Upper lobe of left lung (tissue), 6 donors: Measurements from ENCODE around the gene MPG. TPM values are rescaled to one million over a fixed set of nuclear protein-coding genes. Genes with fewer than 3 reads are reported as not detected.
A peak's percentile ranks its signal among the peaks of the same experiment; 100 is the strongest.

Experiments
- ATAC-seq, 2 donors: fragments of 200-7000 bp; cut with Tn5 transposase; one replicate each; pipeline ENCODE4 v1.9.1; 2022; ENCODE audit warnings: mild to moderate bottlenecking in 2 of 2, moderate library complexity in 2 of 2; ENCODE audit not compliant: low FRiP score in 2 of 2
- DNase-seq, 2 donors: peaks; one replicate each; pipeline ENCODE4 v3.0.0-alpha.2; 2019 to 2020
- H3K27ac ChIP-seq, 4 donors: fragments of 200-600 bp; sonication (generic); one replicate each; pipeline ENCODE4 v1.5.1; 2016 to 2019
- H3K27me3 ChIP-seq, 4 donors: fragments of 200-600 bp; sonication (generic); one replicate each; pipeline ENCODE4 v1.5.1; 2017 to 2019
- H3K36me3 ChIP-seq, 4 donors: fragments of 200-600 bp; sonication (generic); one replicate each; pipeline ENCODE4 v1.5.1; 2016 to 2019
- H3K4me1 ChIP-seq, 4 donors: fragments of 200-600 bp; sonication (generic); one replicate each; pipeline ENCODE4 v1.5.1; 2018 to 2019
- H3K4me3 ChIP-seq, 4 donors: fragments of 200-600 bp; sonication (generic); one replicate each; pipeline ENCODE4 v1.5.1; 2017 to 2019; ENCODE audit warnings: mild to moderate bottlenecking in 2 of 4, moderate library complexity in 1 of 4
- H3K9me3 ChIP-seq, 4 donors: fragments of 200-600 bp; sonication (generic); one replicate each; pipeline ENCODE4 v1.5.1; 2018 to 2019
- EP300 ChIP-seq, 4 donors: sonication (generic); formaldehyde crosslinking; IDR thresholded peaks; one replicate each; pipeline ENCODE4 v1.5.1; 2017; ENCODE audit warnings: antibody characterized with exemption in 4 of 4, control low read depth in 2 of 4
- POLR2A ChIP-seq, 4 donors: fragments of 450-650 bp; IDR thresholded peaks; one replicate each; pipeline ENCODE4 v1.5.1; 2016 to 2017; ENCODE audit warnings: antibody characterized with exemption in 4 of 4, mild to moderate bottlenecking in 2 of 4
- POLR2AphosphoS5 ChIP-seq, 2 donors: sonication (generic); formaldehyde crosslinking; IDR thresholded peaks; one replicate each; pipeline ENCODE4 v1.5.1; 2017; ENCODE audit warnings: antibody characterized with exemption in 2 of 2
- WGBS, 2 donors: methylation state at CpG; one replicate each; pipeline ENCODE4 v1.1.5; 2017 to 2018; 5-methylcytosine and 5-hydroxymethylcytosine counted together
- total RNA-seq, 6 donors: library from RNA; depleted of rRNA in 4 of 6; stranded (reverse); fragments of >200 nt in 4 of 6; gene quantifications; one replicate each; pipeline versions ENCODE4 v1.1.0 to v1.2.1, GENCODE V29; 2016 to 2021
- TF ChIP-seq, protein P1 (sequence below), 6 experiments: fragments of 450-650 bp in 4 of 6; fragments of 200-600 bp in 2 of 6; sonication (generic) in 2 of 6; IDR thresholded peaks; one replicate each; pipeline ENCODE4 v1.5.1; 2016 to 2019; ENCODE audit warnings: antibody characterized with exemption in 6 of 6
- donor health status: DM: no; HTN: no; CAD: no; lungs with moderate emphysema.
- donor health status: DM: no; HTN: yes; CAD: no; lungs with severe emphysema.

The MPG gene
- total RNA-seq, 6 donors from 2014 or later: 52.6 to 99.0 (median 71.7) TPM

DNA sequence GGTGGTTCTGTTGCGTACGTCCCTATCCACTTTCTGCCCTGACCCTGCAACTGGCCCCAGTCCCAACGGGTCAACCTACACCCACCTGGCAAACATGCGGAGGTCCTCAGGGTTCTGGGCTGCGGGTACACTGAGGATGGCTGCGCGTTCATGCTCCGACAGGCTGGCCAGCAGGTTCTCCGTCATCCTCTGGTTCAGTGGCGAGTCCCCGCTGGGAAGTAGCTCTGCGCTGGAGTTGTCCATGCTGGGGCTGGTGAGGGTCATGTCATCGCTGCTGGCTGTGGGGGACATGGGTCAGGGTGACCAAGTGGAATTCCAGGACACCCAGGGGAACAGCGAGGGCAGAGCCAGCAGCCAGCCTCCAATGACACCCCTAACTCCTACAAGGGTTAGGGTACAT, 10.6 kb downstream of the MPG start:
- Histone ChIP-seq H3K27ac (no peak overlapping the region), H3K36me3 (peaks cover 0 to 64% (median 43%) of the 10 kb centered on the region in 4 donors), H3K9me3 (no peaks in the 10 kb centered on the region), H3K27me3 (no peaks in the 10 kb centered on the region), H3K4me3 (no peak overlapping the region), H3K4me1 (peaks cover 24 to 31% (median 27%) of the 10 kb centered on the region in 4 donors)
- TF ChIP-seq, protein P1, sequence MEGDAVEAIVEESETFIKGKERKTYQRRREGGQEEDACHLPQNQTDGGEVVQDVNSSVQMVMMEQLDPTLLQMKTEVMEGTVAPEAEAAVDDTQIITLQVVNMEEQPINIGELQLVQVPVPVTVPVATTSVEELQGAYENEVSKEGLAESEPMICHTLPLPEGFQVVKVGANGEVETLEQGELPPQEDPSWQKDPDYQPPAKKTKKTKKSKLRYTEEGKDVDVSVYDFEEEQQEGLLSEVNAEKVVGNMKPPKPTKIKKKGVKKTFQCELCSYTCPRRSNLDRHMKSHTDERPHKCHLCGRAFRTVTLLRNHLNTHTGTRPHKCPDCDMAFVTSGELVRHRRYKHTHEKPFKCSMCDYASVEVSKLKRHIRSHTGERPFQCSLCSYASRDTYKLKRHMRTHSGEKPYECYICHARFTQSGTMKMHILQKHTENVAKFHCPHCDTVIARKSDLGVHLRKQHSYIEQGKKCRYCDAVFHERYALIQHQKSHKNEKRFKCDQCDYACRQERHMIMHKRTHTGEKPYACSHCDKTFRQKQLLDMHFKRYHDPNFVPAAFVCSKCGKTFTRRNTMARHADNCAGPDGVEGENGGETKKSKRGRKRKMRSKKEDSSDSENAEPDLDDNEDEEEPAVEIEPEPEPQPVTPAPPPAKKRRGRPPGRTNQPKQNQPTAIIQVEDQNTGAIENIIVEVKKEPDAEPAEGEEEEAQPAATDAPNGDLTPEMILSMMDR (IDR thresholded peaks at IDR 0.05): no peak
- no peak for TF ChIP-seq POLR2AphosphoS5 (IDR thresholded peaks at IDR 0.05)
- TF ChIP-seq POLR2A (IDR thresholded peaks at IDR 0.05): no peak
- DNase-seq: peak in 1 of 2 donors; percentile 45
- 94 to 100% methylated on average over 2 to 14 of the region's 14 CpGs for WGBS, 2 donors
- ATAC-seq: no peak

DNA sequence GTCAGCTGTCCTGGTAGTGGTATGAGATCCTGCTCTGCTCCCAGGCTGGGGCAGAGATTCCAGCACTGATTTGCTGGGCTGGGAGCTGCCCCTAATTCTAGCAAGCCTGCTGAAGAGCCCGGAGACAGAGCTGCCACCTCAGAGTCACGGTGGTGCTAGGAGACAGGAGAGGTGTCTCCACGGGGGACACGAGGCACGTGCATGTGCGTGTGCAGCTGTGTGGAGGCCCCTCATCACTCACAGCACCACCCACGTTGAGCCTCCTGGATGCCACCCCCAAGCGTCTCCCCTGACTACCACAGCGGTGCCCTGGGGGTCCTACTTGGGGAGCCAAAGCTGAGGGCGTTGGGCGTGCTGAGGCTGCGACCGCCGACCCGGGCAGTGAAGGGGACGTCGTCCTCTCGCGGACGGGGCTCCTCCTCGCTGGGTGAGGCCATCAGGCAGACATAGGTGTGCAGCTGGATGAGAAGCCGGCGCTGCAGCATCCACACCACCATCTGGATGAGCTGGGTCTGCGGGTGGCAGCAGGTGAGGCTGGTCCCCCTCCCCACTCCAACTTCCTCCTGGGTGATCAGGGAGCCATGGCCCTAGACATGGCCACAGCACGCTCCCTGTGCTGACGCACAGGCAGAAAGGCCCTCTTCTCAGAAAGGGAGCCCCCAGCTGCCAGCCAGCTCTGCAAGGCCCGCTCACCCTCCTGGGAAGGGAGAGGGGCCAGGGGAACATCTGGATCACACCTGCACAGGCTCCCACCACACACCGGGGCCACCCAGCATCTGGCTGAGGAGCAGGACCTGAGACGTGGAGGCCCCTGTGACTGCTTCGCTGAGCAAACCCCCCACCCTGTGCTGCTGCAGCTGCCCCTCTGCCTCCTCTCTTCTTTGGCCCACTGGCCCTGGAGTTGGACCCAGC, 11.6 kb downstream of the MPG start:
- 95 to 98% methylated on average over 14 to 29 of the region's 30 CpGs for WGBS, 2 donors
- peaks cover 0 to 67% (median 46%) of the 10 kb centered on the region in 4 donors for H3K36me3 ChIP-seq
- no peaks in the 10 kb centered on the region for H3K27me3 ChIP-seq
- H3K4me1 ChIP-seq: peaks cover 13 to 20% (median 17%) of the 10 kb centered on the region in 4 donors
- no peak overlapping the region for H3K27ac ChIP-seq
- no peak for TF ChIP-seq POLR2AphosphoS5 (IDR thresholded peaks at IDR 0.05)
- TF ChIP-seq, protein P1 (IDR thresholded peaks at IDR 0.05): no peak
- no peak for TF ChIP-seq EP300 (IDR thresholded peaks at IDR 0.05)
- no peak for TF ChIP-seq POLR2A (IDR thresholded peaks at IDR 0.05)
- DNase-seq (peak in 1 of 2 donors; percentile 75), ATAC-seq (no peak)
- H3K9me3 ChIP-seq: no peaks in the 10 kb centered on the region
- no peak overlapping the region for H3K4me3 ChIP-seq

DNA sequence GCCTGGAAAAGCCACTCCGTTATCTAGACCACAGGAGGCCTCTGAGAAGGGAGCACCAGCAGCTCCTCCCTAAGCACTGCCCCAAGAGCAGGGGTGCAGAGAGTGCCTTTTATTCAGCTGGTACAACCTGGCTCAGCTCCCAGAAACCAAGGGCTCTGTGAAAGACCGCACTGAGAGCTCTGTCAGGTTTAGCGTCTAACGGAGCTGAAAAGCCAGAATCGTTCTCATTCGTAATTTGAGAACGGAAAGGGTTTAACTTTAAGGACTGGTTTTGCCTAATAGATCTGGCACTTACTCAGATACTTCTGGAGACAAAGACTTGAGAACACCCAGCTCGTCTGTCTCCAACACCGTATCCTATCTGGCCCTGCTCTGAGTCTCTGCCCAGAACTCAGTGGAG, 13.5 kb downstream of the MPG start:
- Histone ChIP-seq H3K27ac (no peak overlapping the region), H3K4me1 (peaks cover 0 to 2% (median under 1%) of the 10 kb centered on the region in 4 donors), H3K9me3 (no peaks in the 10 kb centered on the region), H3K36me3 (peaks cover 0 to 58% (median 33%) of the 10 kb centered on the region in 4 donors), H3K27me3 (no peaks in the 10 kb centered on the region), H3K4me3 (no peak overlapping the region)
- TF ChIP-seq, protein P1 (IDR thresholded peaks at IDR 0.05): no peak
- TF ChIP-seq EP300 (IDR thresholded peaks at IDR 0.05) (no peak), POLR2AphosphoS5 (IDR thresholded peaks at IDR 0.05) (no peak), POLR2A (IDR thresholded peaks at IDR 0.05) (no peak)
- ATAC-seq: no peak
- 56 to 64% methylated on average over 9 of the region's 9 CpGs for WGBS, 2 donors
- DNase-seq: no peak

DNA sequence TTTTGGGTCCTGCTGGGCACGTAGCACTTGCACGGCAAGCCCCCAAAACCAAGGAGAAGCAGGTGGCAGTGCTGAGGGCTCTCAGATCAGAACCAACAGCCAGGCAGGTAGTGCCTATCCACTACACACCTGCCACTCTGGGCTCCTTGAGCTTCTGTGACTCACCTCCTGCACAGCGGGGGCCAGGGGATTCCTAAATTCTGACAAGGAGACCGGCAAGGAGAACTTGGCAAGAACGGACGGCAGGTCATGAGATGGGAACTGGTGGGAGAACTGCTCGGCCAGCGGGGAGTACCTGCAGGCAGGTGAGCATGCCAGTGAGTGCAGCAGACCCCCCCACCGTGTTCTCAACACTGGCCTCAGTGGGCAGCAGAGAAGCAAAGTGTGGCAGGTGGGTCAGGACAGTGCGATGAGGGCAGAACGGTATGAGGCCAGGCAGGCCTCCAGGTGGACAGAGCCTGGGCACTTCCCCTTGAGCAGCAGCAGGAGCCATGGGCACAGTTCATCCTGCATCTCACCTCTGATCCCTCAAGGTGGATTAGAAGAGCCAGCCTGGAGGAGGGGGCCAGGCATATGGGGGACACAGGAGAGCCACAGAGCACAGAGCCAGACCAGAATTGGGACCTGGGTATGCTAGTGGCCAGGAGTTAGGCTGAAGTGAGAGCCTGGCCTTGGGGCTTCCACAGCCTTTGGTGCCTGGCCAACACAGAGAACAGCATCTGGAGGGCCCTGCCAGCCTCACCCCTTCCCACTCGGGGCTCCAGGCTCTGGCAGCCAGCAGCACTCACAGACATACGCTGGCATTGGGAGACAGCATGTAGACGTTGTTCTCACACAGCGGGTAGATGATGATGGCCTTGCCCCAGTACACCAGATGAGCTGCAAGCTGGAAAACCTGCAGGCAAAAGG, 14.7 kb downstream of the MPG start:
- Histone ChIP-seq H3K4me3 (no peak overlapping the region), H3K36me3 (peaks cover 0 to 48% (median 25%) of the 10 kb centered on the region in 4 donors), H3K4me1 (peaks cover 5 to 10% (median 6%) of the 10 kb centered on the region in 4 donors), H3K27ac (peak overlapping the region in 1 of 4 donors; percentile 27), H3K27me3 (no peaks in the 10 kb centered on the region), H3K9me3 (no peaks in the 10 kb centered on the region)
- ATAC-seq (no peak), DNase-seq (peak in 1 of 2 donors; percentile 33)
- TF ChIP-seq POLR2AphosphoS5 (IDR thresholded peaks at IDR 0.05): no peak
- TF ChIP-seq POLR2A (IDR thresholded peaks at IDR 0.05): no peak
- TF ChIP-seq EP300 (IDR thresholded peaks at IDR 0.05): no peak
- TF ChIP-seq, protein P1 (IDR thresholded peaks at IDR 0.05): no peak
- 88 to 90% methylated on average over 12 to 15 of the region's 15 CpGs for WGBS, 2 donors
